Loucy (cell line): ENCODE data around the gene STON2.
"Not testable (repeated sequence)": the region's sequence is repeated elsewhere in the genome, so short reads cannot be mapped to it uniquely, and the experiment has no call there.

Experiments used
- H2AFZ ChIP-seq: fragments of 200-600 bp; sonication (generic); 2 replicates; pipeline ENCODE4 v1.6.0; 2016; ENCODE audit warnings: antibody characterized with exemption, mild to moderate bottlenecking, low read length, moderate library complexity
- H3F3A ChIP-seq: fragments of 200-600 bp; 2 replicates; pipeline ENCODE4 v1.6.0; 2016; ENCODE audit warnings: antibody characterized with exemption, low read depth, mild to moderate bottlenecking
- H3K27me3 ChIP-seq: fragments of 200-600 bp; sonication (generic); 2 replicates; pipeline ENCODE4 v1.6.1; 2014; ENCODE audit warnings: low read length, mild to moderate bottlenecking; ENCODE audit not compliant: insufficient read depth, poor library complexity, severe bottlenecking
- H3K36me3 ChIP-seq: fragments of 200-600 bp; sonication (generic); 2 replicates; pipeline ENCODE4 v1.6.1; 2016; ENCODE audit warnings: low read length; ENCODE audit not compliant: insufficient read depth
- H3K4me1 ChIP-seq: fragments of 200-600 bp; sonication (generic); 2 replicates; pipeline ENCODE4 v1.5.1; 2014; ENCODE audit warnings: low read length, mild to moderate bottlenecking; ENCODE audit not compliant: insufficient read depth, poor library complexity, severe bottlenecking
- H3K4me2 ChIP-seq: fragments of 200-600 bp; sonication (generic); 2 replicates; pipeline ENCODE4 v1.6.0; 2014; ENCODE audit warnings: antibody characterized with exemption, low read length, low read depth, mild to moderate bottlenecking; ENCODE audit not compliant: poor library complexity, severe bottlenecking
- H3K4me3 ChIP-seq: fragments of 200-600 bp; sonication (generic); 2 replicates; pipeline ENCODE4 v1.5.1; 2014; ENCODE audit warnings: low read length, mild to moderate bottlenecking, mixed read lengths; ENCODE audit not compliant: poor library complexity, severe bottlenecking
- H3K79me2 ChIP-seq: fragments of 200-600 bp; sonication (generic); 2 replicates; pipeline ENCODE4 v1.6.1; 2014; ENCODE audit warnings: low read length; ENCODE audit not compliant: insufficient read depth
- H3K9ac ChIP-seq: fragments of 200-600 bp; sonication (generic); 2 replicates; pipeline ENCODE4 v1.6.0; 2014; ENCODE audit warnings: mild to moderate bottlenecking, low read depth, low read length, moderate library complexity; ENCODE audit not compliant: poor library complexity, severe bottlenecking
- H3K9me2 ChIP-seq: fragments of 200-600 bp; sonication (generic); replicated peaks from 2 replicates; pipeline ENCODE4 v1.6.1; 2016; ENCODE audit warnings: low read depth, low read length, mixed read lengths
- H3K9me3 ChIP-seq: fragments of 200-600 bp; sonication (generic); 2 replicates; pipeline ENCODE4 v1.6.1; 2014; ENCODE audit warnings: mild to moderate bottlenecking, antibody characterized with exemption, low read length, low read depth; ENCODE audit not compliant: insufficient read depth
- H4K20me1 ChIP-seq: fragments of 200-600 bp; sonication (generic); 2 replicates; pipeline ENCODE4 v1.6.0; 2014; ENCODE audit warnings: antibody characterized with exemption, low read length, mild to moderate bottlenecking; ENCODE audit not compliant: insufficient read depth, poor library complexity, severe bottlenecking
- EZH2phosphoT487 ChIP-seq: fragments of 200-600 bp; IDR thresholded peaks from 2 replicates; pipeline ENCODE4 v1.6.1; 2018; ENCODE audit warnings: antibody characterized with exemption, mild to moderate bottlenecking, moderate library complexity, borderline replicate concordance
- TF ChIP-seq, protein P1 (sequence below): fragments of 200-600 bp; sonication (generic); conservative IDR thresholded peaks from 2 replicates; pipeline ENCODE4 v1.5.1; 2014; ENCODE audit warnings: mild to moderate bottlenecking, antibody characterized with exemption, low read length

STON2 gene

DNA sequence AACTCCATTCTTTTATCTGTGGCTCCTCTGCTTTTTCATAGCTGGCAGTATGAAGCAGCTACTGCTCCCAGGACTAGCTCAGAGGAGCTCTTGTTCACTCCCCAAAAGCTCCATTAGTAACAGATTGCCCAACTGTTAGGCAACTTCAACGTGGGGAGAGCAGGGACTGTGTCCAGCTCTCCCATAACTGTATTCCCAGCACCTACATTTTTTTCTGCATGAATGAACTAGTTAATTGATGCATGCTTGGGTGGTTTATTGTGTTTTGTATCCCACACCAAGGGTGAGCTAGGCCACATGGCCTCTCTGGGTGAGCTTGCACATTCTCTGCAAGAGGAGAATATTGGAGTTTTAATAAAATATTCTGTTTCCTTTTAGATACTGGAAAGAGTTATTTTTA lies 15.2 kb downstream of the STON2 start:
- no peaks in the 10 kb centered on the region for H4K20me1 ChIP-seq
- H3K4me2 ChIP-seq, result no peak overlapping the region
- no peak overlapping the region for H3K9ac ChIP-seq
- H3K9me2 ChIP-seq, result no peaks in the 10 kb centered on the region
- H3K4me1 ChIP-seq, result no peaks in the 10 kb centered on the region
- no peaks in the 10 kb centered on the region for H3K27me3 ChIP-seq
- TF ChIP-seq, protein P1, sequence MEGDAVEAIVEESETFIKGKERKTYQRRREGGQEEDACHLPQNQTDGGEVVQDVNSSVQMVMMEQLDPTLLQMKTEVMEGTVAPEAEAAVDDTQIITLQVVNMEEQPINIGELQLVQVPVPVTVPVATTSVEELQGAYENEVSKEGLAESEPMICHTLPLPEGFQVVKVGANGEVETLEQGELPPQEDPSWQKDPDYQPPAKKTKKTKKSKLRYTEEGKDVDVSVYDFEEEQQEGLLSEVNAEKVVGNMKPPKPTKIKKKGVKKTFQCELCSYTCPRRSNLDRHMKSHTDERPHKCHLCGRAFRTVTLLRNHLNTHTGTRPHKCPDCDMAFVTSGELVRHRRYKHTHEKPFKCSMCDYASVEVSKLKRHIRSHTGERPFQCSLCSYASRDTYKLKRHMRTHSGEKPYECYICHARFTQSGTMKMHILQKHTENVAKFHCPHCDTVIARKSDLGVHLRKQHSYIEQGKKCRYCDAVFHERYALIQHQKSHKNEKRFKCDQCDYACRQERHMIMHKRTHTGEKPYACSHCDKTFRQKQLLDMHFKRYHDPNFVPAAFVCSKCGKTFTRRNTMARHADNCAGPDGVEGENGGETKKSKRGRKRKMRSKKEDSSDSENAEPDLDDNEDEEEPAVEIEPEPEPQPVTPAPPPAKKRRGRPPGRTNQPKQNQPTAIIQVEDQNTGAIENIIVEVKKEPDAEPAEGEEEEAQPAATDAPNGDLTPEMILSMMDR, result no peak
- TF ChIP-seq EZH2phosphoT487, result no peak
- H3K79me2 ChIP-seq, result no peaks in the 10 kb centered on the region
- no peak overlapping the region for H2AFZ ChIP-seq
- no peaks in the 10 kb centered on the region for H3F3A ChIP-seq
- H3K4me3 ChIP-seq, result no peak overlapping the region
- H3K36me3 ChIP-seq, result no peaks in the 10 kb centered on the region
- no peaks in the 10 kb centered on the region for H3K9me3 ChIP-seq

DNA sequence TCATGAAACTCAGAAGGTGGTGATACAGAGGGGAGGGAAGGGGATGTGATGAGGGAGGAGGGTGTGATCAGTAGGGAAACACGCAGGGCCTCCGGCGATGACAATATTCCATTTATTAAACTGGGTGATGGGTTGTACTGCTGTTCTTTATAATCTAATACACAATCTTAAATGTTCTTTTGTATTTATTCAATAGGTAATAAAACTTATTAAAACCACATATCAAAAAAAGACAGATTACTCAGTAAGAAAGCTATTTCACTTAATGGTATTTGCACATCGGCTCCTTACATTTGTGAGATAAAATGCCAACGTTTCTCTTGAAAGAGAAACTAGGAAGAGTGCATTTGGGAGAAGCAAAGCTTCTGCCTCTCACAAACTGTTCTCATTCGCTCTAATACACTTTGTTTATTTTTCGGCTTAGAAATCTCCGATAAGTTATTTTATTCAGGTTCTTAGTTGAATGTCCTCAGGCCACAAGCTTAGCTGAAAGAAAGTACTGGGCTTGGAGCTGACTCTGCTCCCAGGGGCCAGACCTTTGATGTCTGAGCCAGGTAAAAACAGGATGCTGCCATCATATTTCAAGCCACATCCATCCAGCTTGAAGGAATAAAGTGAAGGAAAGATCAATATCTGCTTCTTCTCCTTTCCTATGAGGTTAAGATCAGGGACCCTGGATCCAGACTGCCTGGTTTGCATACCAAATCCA lies 17.5 kb downstream of the STON2 start:
- H3K9ac ChIP-seq, result no peak overlapping the region
- no peaks in the 10 kb centered on the region for H3K79me2 ChIP-seq
- H4K20me1 ChIP-seq, result no peaks in the 10 kb centered on the region
- H3K4me2 ChIP-seq, result no peak overlapping the region
- H3F3A ChIP-seq, result no peaks in the 10 kb centered on the region
- H3K36me3 ChIP-seq, result no peaks in the 10 kb centered on the region
- H3K27me3 ChIP-seq, result no peaks in the 10 kb centered on the region
- no peaks in the 10 kb centered on the region for H3K4me1 ChIP-seq
- H3K4me3 ChIP-seq, result no peak overlapping the region
- H2AFZ ChIP-seq, result no peak overlapping the region
- H3K9me2 ChIP-seq, result no peaks in the 10 kb centered on the region
- H3K9me3 ChIP-seq, result no peaks in the 10 kb centered on the region
- TF ChIP-seq, protein P1, result no peak
- no peak for TF ChIP-seq EZH2phosphoT487

DNA sequence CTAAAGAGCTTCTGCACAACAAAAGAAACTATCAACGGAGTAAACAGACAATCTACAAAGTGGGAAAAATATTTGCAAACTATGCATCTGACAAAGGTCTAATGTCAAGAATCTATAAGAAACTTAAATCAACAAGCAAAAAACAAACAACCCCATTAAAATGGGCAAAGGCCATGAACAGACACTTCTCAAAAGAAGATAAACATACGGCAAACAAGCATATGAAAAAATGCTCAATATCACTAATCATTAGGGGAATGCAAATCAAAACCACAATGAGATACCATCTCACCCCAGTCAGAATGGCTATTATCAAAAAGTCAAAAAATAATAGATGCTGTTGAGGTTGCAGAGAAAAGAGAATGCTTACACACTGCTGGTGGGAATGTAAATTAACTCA lies 20.1 kb downstream of the STON2 start:
- not testable (repeated sequence) for H3F3A ChIP-seq, H2AFZ ChIP-seq, H3K27me3 ChIP-seq, H3K4me2 ChIP-seq, H3K36me3 ChIP-seq, H3K4me1 ChIP-seq, H3K9me3 ChIP-seq, H4K20me1 ChIP-seq, H3K9me2 ChIP-seq, H3K9ac ChIP-seq, H3K79me2 ChIP-seq, H3K4me3 ChIP-seq

DNA sequence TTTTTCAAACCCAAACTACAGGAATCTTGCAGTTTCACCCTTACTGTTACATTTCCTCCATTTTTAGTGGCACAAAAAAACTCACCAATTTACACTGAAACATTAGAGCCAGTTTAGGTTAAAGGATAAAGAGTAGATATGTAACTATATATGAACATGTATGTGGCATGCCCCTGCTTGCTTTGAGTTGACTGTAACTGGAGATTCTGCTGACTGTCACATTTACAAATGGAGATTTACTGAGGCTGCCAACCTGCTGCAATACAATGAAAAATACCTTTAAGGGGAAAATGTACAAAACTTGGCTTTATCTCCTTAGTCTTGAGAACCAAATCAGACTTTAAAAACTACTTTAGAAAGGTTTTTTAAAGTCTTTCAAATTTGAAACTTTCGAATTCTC lies 28.3 kb downstream of the STON2 start:
- Histone ChIP-seq H3K27me3 (no peaks in the 10 kb centered on the region), H3K79me2 (no peaks in the 10 kb centered on the region), H3K9me3 (no peaks in the 10 kb centered on the region), H3K9ac (no peak overlapping the region), H3K36me3 (no peaks in the 10 kb centered on the region), H3K4me1 (no peaks in the 10 kb centered on the region), H3K4me2 (no peak overlapping the region), H3F3A (no peaks in the 10 kb centered on the region), H2AFZ (no peak overlapping the region), H4K20me1 (no peaks in the 10 kb centered on the region), H3K9me2 (no peaks in the 10 kb centered on the region), H3K4me3 (no peak overlapping the region)
- TF ChIP-seq, protein P1, result no peak
